A172 (cell line): ENCODE measurements around the gene SNX4. TPM values are rescaled to one million over a fixed set of nuclear protein-coding genes. Genes with fewer than 3 reads are reported as not detected.
"Not testable (repeated sequence)": the region's sequence is repeated elsewhere in the genome, so short reads cannot be mapped to it uniquely, and the experiment has no call there.

Experiments
- DNase-seq: peaks from one replicate; pipeline ENCODE4 v3.0.0-alpha.2; 2015; ENCODE audit warnings: low spot score
- total RNA-seq: library from RNA; depleted of rRNA; stranded (reverse); fragments of >200 nt; shearing (Covaris generic); gene quantifications from 2 replicates; pipeline ENCODE4 v1.2.3, GENCODE V29; 2014

Gene SNX4
- total RNA-seq, 1 experiment from 2014 or later: 76.8 TPM

DNA sequence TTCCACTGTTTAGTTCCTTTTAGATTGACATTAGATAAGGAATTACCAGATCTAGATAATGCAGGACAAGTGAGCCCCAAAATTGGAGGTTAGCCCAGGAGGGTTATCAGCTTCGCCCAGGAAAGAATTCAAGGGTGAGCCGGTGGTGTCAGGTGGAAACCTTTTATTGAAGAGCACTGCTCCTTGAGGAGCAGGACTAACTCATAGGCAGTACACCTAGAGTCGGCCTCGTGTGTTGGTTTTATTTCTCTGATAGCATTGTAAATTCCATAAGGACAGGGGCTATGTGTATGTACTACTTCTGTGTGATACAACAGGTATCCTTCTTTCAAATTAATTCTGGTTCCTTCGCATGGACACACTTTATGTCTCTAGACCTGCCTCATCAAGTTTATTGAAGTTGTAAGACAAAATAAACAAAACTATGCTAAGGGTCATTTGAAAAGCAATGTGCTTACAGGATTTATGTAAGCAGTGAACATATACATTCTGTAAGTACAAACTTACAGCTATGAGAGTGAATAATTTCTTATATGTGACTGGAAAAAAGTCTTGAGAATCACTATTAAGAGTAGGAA is 57.2 kb downstream of the SNX4 start:
- no peak for DNase-seq

DNA sequence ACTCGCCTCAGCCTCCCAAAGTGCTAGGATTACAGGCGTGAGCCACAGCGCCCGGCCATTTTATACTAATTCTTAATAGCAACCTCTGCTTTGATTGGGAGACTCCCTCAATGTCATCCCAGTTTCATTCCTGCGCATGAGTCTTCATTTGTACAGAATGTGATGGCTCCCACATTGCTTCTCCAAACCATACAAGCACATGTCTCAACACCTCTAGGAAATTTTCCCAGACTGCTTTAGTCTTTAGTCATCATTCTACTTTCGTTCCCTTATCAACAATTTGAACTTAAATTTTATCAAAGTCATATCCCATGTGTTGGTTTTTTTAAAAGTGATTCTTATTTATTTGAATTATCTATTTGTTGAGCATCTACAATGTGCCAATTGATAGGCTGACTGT is 58.1 kb downstream of the SNX4 start:
- no peak for DNase-seq

DNA sequence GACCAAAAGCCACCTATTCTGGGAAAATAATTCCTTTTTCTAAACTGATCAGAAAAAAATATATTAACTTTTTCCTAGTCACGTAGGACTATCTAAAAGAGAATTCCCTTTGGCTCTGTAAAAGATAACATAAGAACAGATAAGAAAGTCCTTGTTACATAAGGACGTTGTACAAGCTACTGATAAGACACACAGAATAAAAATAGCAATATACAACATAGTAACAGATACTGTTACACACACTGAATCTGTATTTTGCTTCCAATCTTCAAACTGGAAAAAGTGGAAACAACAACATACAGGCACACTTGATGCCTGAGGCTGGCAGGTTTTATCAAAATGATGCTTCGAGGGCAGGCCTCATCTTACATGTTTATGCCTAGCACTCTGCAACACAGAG is 59.8 kb downstream of the SNX4 start:
- DNase-seq: no peak

DNA sequence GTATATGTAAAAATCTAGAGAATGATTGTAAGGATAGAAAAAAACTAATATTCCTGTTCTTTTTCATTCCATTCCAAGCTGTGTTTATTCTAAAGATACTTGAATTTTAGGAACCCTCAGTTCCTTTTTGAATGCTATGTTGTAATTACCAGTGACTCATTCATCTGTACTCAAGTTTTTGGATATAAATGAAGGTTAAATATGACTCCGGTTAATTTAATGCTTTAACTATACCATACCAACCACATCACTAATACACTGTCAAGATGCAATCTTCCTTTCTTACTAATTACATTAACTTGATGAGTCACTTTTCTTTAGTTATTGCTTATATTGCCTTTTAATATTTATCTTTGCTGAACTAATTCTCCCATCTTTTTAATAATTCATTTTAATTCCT is 76.1 kb downstream of the SNX4 start:
- peak; percentile 14 for DNase-seq

DNA sequence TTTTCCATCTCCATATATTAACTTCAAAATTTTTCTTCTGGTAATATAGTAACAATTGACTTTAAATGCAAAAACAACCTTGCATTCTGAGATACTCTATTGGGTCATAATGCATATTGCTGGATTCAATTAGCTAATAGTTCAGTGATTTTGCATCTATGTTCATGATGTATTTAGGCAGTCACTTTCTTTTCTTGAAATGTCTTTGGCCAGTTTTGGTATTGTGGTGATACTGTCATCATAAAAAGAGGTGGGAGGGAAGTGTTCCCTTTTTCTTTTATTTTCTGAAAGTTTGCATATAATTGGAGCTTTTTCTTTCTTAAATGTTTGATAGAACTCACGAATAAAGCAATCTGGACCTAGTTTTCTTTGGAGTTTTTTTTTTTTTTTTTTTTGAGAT is 77.5 kb downstream of the SNX4 start:
- DNase-seq: no peak

DNA sequence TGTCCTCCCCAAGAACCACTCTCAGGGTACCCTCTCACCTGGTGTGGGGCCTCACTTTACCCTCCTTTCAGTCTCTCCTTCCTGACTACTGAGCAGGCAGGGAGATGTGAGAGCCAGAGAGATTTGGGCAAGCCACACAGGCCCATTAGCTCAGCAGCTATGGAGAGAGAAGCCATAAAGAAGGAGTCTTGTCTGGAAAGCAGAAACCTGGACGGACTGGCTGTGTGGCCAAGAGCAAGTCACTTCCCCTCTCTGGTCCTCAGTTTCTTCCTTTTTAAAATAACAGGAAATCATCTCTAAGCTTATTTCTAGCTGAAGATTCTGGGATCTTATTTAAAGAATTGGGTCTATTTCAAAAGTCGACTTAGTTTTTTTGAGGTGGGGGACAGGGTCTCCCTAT is 79.0 kb downstream of the SNX4 start:
- no peak for DNase-seq

DNA sequence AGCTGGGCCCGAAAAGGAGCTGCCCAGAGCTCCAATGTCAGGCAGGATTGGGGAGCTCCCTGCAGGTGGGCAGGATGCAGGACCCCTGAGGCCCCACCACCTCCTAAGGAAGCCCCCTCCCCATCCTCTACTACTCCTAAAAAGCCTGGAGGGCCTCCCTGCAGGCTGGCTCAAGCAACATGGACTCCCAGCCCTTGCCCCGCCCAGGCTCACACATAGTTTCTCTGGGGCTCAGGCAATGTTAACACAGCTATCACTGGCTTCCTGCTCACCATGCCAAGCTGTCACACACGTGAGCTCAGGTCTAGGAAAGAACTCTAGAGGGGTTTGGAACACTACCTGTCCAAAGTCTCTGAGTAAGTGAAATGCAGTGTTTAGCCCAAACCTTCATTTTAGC is 79.4 kb downstream of the SNX4 start:
- no peak for DNase-seq

DNA sequence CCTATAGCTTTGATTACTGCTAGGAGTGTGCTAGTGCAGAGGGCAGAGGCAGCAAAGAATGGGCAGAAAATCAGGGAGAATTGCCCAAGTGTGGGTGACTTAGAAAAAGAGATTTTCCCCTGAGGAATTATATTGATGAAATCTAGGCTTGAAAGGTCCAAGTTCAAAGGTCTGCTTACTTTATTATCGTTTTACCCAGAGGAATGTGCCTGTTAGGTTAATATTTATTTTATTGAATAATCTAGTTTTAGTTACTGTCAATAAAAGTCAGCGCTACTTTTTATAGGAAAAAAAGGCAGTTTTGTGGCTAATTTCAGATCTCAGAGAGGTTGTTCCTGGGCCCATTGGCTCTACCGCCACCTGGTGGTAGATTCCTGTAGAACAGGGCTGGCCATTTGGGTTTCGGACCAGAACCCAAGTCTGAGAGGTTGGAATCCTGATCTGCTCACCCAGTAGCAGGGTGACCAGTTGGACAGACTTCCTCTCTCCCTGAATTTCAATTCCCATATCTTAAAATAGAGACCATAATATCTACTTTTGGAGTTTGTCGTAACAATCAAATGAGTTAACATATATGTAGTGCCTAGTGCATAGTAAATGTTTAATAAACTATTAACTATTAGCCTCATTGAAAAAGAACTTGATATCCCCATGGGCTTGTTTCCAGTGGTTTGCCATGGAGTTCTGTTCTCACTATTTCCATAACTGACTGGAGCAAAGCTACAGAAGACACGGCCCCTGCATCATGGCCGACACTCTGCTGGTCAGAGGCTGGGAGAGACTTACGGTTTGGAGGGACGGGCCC is 82.2 kb downstream of the SNX4 start:
- peak; percentile 49 for DNase-seq

DNA sequence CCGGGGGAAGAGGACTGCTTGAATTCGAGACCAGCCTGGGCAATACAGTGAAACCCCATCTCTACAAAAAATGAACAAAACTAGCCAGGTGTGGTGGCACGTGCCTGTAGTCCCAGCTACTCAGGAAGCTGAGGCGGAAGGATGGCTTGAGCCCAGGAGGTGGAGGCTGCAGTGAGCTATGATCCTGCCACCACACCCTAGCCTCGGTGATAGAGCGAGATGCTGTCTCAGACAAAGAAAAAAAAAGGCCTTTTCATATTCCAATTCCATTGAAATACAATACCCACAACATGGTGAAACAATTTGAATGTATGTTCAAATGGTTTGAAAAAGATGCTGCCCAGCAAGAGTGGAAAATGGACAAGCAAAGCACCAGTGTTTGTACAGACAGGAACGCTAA is 83.1 kb downstream of the SNX4 start:
- no peak for DNase-seq

DNA sequence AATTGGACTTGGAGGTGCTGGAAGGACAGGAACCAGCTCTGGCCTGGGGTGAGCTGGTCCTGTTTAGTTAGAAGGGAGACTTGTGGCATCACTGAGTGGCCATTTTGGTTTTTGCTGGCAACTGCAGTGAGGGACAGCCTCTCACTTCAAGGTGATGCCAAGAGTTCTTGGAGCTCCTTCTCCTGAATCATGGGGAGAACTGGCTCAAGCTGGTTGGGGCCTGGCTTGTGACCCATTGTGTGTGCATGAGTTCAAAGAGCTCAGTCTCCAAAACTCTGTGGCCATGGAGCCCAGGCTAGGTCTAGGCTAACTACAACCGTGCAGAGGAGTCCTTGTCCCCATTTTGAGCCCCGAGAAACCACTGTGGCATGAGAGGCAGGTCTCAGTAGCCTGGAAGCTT is 84.8 kb downstream of the SNX4 start:
- no peak for DNase-seq

DNA sequence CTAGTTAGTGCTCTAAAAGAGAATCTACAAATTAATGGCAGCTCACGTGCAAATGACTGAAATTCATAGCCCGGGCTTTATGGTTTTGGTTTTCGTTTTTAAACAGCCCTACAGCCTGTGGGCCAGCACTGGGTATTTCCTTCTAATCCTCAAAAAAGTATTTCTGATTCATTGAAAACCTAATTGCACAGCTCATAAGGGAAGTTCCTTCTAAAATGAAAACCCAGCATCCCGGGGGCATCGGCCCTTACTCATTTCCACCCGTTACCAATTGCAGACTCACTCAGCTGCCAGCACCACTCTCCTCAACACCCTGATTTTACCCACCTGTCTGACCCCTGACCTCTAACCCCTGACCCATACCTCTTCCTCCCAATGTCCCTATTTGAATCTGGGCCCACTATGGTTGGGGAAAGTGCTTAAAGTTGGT is 85.4 kb downstream of the SNX4 start:
- no peak for DNase-seq

DNA sequence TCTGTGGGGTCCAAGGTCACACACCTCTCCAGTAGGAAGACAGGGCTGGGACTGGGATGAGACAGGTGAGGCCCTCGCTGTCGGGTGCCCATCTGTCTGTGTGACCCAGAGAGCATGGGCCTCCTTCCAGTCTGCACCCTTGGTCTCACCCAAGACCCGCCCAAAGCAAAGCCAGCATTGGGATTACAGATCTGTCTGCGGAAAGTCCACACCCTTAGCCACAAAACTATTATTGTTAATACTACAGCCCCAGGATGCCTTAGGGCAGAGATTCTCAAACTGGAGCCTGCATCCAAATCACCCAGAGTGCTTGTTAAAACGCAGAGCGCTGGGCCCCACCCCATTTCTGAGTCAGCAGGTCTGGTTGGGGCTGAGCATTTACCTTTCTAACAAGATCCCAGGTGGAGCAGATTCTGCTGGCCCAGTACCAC is 86.4 kb downstream of the SNX4 start:
- peak; percentile 26 for DNase-seq

DNA sequence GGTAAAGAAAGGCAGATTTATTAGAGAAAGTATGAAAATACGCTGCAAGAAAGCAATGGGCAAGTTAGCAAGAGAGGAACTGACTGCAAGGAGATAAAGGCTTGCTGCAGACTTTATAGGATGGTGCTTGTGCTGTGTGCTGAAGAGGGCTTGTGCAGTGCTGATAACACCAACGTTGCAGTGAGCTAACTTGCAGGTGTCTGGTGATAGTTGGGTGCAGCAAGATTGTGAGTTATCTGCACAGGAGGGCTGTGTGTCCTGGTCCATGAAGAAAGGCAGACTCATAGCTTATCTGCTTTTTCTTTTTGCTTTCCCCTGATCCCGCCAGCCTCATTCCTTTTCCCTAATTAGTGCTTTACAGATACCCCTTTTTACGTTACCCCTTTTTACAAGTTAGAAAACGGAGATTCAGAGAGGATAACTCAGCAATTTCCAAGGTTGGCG is 86.9 kb downstream of the SNX4 start:
- no peak for DNase-seq

DNA sequence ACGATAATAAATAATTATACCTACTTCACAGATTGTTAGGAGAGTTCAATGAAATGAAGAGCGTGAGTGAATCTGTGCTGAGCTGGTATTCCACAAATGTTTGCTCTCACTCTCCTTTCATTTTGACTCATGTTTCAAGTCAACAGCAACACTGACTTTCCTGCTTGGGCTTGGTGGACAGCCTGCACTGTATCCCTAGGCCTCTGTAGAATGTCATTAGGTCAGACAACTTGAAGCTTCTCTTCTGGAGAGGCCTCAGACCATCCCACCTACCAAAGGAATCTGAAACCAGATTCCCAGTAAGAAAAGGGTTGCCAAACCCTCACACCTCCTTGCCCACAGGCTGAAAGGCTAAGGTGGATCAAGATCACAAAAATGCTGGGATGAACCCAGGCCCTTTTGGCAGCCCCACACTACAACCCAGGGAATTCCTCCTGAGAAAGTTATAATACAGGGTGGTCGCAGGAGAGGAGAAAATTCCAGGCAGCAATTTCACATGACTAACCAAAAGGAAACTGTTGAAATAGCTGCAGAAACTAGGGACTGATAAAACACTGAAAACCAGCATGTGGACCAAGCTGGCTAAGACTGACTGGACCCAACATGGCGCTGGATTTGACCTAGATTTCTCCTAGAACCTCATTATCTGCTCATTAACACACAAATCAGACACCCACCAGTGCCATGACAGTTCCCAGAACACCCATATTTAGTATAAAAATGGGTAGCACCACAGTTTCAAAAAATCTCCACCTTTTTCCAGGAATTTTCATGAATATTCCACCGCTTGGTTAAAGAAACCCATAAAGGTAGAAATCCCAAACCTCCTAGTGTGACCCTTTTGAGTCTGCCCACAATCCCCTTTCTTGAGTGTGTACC is 87.9 kb downstream of the SNX4 start:
- no peak for DNase-seq

DNA sequence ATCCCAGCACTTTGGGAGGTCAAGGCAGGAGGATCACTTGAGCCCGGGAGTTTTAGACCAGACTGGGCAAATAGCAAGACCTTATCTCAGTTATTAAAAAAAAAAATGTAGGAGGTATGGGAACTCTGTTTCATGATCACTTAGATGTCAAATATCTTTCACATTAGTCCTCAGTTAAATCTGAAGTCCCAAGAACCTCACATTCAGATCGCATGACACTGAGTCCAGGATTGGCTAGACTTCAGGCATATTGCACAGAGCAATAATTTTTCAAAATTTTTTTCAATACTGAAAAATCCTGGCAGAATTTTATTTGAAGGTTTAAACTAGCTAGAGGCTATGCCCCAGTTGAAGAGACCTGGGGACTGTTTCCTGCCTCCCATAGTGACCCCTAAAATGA is 88.6 kb downstream of the SNX4 start:
- DNase-seq: no peak

DNA sequence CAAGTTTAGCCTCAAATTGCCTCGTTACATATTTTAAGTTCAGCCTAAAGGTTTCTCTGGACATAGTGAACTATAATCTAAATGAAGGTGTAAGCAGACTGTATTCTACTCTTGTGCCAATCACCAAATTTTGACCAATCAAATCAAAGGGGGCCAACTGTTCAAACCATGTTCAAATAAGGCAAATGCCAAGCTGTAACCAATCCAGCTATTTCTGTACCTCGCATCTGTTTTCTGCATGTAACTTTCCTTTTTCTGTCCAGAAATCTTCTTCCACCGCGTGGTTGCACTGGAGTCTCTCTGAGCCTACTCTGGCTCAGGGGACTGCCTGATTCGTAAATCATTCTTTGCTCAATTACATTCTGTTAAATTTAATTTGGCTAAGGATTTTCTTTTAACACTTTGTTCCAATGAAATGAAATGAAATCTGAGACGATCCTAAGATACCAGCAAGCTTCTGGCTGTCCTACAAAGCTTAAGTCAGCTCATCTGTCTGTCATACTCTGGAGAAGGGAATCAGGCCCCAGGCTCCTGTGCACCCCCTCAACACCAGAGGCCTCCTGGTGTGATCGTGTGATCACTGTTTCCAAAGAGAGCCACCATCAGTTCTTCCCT is 91.7 kb downstream of the SNX4 start:
- DNase-seq: no peak

DNA sequence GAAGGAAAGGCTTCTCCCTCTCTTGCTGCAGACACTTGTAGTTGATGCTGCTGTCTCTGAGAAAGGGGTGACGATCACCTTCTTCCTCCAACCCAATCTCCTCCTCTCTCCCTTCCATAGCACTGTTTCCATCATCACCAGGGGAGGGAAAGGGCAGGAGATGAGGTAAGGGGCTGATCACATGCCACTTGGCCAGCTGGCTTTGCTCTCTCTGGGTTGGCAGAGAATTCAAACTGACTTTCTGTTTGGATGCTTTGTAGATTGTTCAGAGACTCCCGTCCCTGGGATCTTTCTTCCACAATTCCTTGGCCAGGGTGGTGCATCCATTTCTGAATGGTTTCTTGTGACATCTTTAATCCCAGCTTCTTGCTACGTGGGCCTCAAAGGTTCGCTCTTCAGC is 101.7 kb downstream of the SNX4 start:
- no peak for DNase-seq

DNA sequence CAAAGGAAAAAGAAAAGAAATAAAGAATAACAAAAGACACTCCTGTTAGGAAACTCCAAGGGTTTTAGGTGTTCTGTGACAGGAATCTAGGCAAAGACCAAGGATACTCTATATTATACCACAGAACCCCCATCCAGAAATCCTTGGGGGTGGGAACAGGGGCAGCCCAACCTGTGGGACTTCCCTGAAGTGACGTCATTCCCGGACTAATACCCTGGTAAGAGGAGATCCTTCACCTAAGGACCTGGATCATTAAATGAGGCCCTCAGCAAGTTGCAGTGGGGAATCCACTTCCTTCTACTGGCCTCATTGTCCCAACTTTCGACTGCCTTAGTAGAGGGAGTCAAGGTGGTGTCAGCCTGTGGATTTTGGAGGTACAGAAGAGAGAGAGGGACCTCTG is 103.8 kb downstream of the SNX4 start:
- DNase-seq: no peak

DNA sequence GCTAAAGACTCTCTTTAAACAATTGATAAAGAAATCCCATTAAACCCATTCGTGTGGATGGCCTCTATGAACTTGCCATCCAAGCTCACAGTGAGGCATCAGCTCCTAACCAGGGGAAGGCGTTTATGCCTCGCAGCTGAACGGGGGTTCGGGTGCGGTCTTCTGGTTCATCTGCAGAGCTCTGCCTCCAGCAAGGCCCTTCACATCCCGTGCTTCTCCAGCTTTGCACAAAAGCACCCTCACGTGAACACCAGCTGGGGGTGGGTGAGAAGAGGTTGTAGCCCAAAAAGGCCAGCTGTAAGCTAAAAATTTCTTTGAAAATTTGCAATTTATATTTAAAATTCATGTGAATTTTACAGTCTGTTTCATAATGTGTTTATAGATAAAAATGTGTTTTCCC is 105.3 kb downstream of the SNX4 start:
- DNase-seq: no peak

DNA sequence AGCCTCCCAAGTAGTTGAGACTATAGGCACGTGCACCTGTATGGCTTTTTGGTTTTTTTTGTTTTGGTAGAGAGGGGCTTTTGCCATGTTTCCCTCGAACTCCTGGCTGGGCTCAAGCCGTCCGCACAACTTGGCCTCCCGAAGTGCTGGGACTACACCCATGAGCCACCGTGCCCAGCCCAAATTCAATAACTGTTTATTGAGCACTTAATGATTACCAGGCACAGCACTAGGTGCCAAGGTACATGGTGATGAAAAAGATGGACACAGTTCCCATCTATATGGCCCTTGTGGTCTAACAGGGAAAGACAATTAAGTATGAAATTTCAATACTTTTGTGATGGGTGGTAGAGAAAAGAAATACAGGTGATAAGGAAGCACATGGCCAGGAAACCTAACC is 109.1 kb downstream of the SNX4 start:
- DNase-seq: no peak

DNA sequence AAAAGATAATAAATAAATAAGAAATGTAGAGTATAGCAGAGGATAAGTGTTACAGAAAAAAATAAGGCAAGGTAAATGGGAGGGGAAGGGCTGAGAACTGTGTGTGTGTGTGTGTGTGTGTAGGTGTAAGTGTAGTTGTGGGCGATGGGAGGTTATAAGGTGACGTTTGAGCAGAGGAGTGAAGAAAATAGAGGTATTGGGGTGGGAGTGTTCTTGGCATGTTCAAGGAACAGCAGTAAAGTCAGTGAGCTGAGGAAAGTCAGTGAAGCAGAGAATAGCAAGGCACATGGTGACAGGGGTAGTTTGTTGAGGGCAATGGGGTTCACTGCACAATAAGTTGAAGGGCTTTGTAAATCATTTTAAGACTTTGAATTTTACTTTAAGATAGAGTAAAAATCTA is 113.9 kb downstream of the SNX4 start:
- no peak for DNase-seq

DNA sequence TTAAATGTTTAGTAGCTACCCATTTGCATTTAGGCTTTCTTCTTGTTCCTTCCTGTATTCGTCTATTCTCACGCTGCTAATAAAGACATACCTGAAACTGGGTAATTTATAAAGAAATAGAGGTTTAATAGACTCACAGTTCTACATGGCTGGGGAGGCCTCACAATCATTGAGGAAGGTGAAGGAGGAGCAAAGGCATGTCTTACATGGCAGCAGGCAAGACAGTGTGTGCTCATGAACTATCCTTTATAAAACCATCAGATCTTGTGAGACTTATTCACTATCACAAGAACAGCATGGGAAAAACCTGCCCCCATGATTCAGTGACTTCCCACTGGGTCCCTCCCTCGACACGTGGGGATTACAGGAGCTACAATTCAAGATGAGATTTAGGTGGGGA is 114.5 kb downstream of the SNX4 start:
- not testable (repeated sequence) for DNase-seq
